NCI-H128 (cell line): Measurements from ENCODE around the gene CTXN1.
"Not testable (repeated sequence)": the region's sequence is repeated elsewhere in the genome, so short reads cannot be mapped to it uniquely, and the experiment has no call there.

ENCODE experiments used
- DNase-seq: peaks from one replicate; lab custom pipeline; 2025; ENCODE audit not compliant: unreplicated experiment; lab: John Stamatoyannopoulos, UW

The CTXN1 gene

GRCh38 chr19:7947939-7948338 is 22.0 kb upstream of the CTXN1 start:
- no peak for DNase-seq

GRCh38 chr19:7944177-7944761 is 18.3 kb upstream of the CTXN1 start:
- DNase-seq = peak; percentile 89

DNA sequence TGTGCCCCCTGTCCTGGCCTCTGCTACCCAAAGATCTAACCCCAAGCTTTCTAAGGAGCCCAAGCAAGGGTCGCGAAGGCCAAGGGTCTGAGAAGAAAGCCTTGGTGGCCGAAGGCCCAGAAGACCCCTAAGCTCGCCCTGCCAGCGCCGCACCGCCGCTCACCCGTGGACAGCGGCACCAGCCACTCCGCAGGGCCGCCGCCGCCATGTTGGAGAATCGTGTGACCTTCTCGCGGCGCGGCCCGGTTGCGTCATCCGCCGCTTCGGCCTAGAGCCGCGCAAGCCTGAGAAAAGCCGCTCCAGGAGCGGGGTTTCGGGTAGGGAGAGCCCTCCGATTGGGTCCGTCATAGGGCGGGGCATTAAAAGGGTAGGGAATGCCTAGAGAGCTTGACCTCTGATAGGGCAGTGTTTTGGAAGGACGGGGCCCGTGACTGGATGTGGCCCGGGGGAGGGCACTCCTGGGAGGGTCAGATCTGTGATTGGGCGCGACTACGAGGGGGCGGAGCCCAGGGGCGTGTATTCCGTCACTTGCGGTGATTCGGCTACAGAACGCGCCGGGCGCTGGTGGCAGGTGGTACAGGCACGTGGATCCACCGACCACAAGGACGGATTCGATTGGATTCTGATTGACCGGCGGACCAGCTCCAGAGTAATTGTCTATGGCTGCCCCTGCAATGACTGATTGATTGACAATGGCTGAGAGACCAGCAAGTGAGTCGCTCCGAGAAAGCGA is 17.7 kb upstream of the CTXN1 start, which contains the start of gene TIMM44:
Gene TIMM44, minus strand, starts transcription at position 223 of the 733 bp plus-strand sequence. Its CDS starts 15 bp downstream, at position 208.
- DNase-seq = peak; percentile 99

DNA sequence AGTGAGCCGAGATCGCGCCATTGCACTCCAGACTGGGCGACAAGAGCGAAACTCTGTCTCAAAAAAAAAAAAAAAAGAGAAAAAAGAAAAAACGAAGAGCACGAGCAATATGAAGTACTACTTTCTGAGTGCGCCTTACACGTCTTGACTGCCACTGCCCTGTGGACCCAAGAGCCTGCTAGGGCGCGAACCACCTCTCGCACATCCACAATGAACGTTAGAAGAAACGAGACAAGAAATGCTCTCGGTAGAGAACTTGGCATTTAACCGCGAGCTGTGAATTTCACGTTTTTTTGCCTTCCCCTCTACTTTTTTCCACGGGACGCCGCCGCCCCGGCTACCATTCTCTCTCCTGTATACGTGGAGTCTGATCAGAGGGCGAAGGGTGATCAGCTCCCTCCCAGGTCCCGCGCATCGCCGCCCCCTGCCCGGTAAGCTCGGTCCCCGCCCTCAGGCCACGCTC is 17.1 kb upstream of the CTXN1 start:
- no peak for DNase-seq

DNA sequence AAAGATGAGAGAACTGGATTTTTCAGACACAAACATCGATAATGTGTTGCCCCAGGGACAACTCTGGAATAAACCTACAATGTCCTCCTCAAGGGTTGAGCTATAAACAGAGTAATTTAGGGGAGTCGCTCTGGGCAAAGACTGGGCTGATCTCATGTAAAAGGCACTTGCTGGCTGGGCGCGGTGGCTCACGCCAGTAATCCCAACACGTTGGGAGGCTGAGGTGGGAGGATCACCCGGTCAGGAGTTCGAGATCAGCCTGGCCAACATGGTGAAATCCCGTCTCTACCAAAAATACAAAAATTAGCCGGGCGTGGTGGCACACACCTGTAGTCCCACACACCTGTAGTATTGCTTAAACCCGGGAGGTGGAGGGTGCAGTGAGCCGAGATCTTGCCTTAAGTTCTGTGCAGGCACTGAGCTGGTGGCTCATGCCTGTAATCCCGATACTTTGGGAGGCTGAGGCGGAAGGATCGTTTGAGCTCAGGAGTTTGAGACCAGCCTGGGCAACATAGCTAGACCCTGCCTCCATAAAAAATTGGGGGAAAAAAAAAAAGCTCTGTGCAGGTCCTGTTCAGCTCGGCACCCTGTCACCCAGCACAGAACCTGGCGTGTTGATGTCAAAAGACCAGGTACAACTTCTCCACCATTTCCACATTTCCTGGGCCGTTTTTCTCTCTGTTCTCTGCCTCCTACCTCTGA is 16.1 kb upstream of the CTXN1 start:
- DNase-seq = no peak

GRCh38 chr19:7940841-7941240 is 14.9 kb upstream of the CTXN1 start:
- DNase-seq = no peak

DNA sequence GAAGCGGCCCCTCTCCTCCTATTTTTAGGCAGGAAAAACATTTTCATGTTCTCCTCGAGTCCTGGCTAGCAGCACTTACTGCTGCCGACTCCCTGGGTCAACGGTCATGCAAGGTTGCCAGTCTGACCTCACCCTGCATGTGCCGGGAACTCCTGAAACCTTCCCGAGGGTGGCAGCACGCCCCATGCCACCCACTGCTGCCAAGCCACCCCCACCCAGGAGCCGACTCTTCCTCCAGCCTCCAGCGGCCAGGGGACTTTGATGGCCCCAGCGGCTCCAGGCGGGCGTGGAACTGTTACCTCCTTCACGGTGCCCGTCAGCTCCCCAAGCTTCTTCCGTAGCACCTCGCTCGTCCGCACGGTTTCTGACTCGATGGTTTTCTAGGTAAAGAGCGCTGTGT is 8.8 kb upstream of the CTXN1 start:
- DNase-seq = no peak

GRCh38 chr19:7933828-7934725 is 8.1 kb upstream of the CTXN1 start:
- DNase-seq = no peak

- DNase-seq = no peak
These were observed 7.5 kb upstream of the CTXN1 start for GRCh38 chr19:7933411-7933810.

DNA sequence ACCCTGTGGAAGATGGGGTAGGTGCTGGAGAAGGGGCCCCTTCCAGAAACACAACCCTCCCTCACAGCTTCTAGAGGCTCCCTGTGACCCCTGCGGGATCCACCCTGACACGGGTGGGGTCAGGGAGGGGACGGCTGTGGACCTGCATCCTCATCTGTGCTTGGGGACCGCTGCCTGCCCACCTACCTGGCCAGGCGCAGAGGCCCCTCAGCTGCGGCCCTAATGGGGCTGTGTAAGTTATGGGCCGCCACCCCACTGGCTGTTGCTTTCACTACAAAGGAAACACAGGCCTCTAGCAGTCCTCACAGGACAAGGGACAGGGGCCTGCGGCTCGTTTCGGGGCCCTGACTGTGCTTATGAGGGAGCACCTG is 7.0 kb upstream of the CTXN1 start:
- DNase-seq = no peak

DNA sequence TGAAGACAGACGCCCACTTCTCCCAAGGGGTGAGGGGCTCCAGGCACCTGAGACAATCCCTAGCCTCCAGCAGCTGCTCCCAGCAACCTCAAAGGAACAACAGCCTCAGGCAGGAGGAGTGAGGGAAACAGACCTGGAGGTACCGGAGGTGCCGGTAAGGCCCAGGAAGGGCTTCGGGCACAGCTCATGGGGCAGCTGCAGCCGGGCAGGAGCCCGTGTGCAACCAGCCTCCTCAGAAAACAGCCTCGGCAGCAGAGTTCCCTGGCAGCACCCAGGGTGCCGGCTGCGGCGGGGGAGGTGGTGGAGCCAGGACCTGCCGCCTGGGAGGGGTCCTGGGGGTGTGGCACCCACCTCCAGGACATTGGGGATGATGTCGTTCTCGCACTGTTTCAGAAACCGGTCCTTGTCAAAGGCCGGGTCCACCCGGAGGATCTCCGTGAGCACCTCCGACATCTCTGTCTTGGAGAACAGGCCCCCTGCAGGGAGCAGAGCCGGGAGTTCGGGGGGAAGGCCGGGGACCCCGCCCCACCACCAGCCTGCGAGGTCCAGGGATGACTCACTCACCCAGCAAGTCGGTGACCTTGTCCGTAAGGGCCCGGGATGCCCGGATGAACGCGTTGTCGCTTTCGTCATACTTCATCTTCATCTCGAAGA is 6.5 kb upstream of the CTXN1 start:
- DNase-seq = no peak

DNA sequence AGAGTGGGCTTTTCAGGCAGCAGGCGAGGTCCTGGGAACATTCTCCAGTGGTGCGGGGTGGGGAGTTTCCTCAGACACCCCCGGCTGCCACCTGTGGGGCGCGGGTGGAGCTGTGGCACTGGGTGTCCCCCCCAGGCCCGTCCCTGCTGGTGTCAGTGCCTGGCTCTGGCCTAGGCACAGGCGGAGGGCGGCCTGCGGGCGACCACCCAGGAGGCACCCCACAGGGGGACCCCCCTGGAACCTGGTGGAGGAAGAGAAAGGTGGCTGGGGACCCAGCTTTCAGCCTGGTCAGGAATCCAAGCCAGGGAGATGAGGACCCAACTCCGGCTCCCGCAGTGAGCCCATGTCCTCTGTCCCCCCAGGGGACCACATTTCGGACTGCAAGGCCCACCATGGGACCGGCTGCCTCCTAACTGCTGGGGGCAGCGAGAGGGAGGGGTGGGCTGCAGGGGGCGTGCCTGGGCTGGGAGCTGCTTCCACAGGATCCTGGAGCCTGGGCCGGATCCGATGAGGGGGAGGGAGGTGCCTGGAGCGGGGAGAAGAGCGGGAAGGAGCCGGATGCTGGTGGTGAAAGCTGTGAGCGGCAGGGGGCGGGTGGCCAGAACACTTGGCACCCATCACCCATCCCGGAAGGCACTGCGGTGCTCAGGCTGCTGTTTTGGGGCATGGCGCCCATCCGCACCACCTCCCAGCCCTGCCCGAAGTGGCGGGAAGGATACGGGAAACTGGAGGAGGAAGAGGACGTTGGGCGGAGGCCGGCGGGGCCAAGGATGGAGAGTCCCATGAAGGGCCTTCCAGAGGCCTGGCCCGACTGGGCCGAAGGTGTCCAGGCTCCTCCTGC is 5.5 kb upstream of the CTXN1 start:
- no peak for DNase-seq

DNA sequence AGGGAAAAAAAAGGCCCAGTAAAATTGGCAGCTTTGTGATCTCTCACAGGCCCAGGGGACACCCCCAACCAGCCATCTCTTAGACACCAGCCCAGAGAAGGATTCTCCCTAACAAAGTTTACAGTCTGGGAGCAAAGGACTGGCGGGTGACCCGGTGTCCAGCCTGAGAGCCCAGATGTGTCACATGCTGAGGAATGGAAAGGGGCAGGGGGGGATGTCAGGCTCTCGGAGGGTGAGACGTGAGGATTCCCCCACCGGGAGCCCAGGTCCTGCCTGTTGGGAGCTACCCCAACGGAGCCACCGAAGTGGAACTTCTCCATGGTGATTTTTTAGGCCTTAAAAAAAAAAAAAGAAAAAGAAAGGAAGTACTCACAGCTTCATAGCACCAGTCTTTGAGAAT is 4.8 kb upstream of the CTXN1 start:
- DNase-seq = no peak

- DNase-seq = not testable (repeated sequence)
These were observed 4.1 kb upstream of the CTXN1 start for GRCh38 chr19:7930030-7930429.

- DNase-seq = no peak
These were observed 3.1 kb upstream of the CTXN1 start for GRCh38 chr19:7928741-7929701.

DNA sequence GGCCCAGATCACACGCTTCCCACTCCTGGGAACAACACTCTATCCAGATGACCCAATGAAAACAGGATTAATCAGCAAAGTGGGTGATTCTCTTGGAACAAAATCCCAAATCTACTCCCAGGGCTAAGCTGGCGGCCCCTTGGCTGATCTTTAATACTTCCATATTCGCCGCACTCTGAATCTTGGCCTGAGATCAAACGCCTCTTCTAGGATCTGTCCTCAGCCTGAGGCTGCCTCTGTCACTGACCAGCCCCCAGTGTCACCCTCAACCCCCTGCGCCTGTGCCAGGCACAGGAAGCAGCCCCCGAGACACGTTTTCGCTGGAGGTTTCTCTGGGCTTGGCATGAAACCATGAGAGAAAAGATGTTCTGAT is 2.4 kb upstream of the CTXN1 start:
- DNase-seq = no peak

- DNase-seq = no peak
These were observed 1.8 kb upstream of the CTXN1 start for GRCh38 chr19:7927605-7928333.
